PFSK-1 (cell line): ENCODE measurements around the gene MYBPH.

Experiments
- POLR2AphosphoS5 ChIP-seq: IDR thresholded peaks from 2 replicates; pipeline ENCODE4 v1.6.1; 2012; ENCODE audit warnings: low read depth, mild to moderate bottlenecking, control low read depth, low read length, moderate library complexity
- REST ChIP-seq, 2 experiments: IDR thresholded peaks; 2 replicates each; pipeline versions ENCODE4 v1.6.1 to v1.8.0; 2011 to 2012; ENCODE audit warnings: low read depth in 2 of 2, low read length in 2 of 2, control low read depth in 1 of 2, inconsistent platforms in 1 of 2, mild to moderate bottlenecking in 1 of 2, moderate library complexity in 1 of 2; ENCODE audit not compliant: insufficient read depth in 1 of 2
- SIN3A ChIP-seq: IDR thresholded peaks from 2 replicates; pipeline ENCODE4 v1.6.1; 2012; ENCODE audit warnings: mild to moderate bottlenecking, low read length, moderate library complexity, borderline replicate concordance; ENCODE audit not compliant: insufficient read depth
- TAF1 ChIP-seq: IDR thresholded peaks from 2 replicates; pipeline ENCODE4 v1.6.1; 2012; ENCODE audit warnings: low read length, control low read depth, borderline replicate concordance; ENCODE audit not compliant: insufficient read depth

- TF ChIP-seq TAF1, result no peak
- no peak for TF ChIP-seq POLR2AphosphoS5
- no peak for TF ChIP-seq SIN3A
- no peak for TF ChIP-seq REST (IDR thresholded peaks at IDR 0.05; ENCODE audit: insufficient read depth in 1 of 2, low read depth in 2 of 2, low read length in 2 of 2)
These were observed 208 bp upstream of the MYBPH start for GRCh38 chr1:203175827-203176241.
